Smooth muscle cell (in vitro differentiated cells): ENCODE measurements around the gene EGFL8. TPM values are rescaled to one million over a fixed set of nuclear protein-coding genes. Genes with fewer than 3 reads are reported as not detected.

Experiments
- DNase-seq: peaks from one replicate; lab custom pipeline; 2025; ENCODE audit not compliant: unreplicated experiment; lab: John Stamatoyannopoulos, UW
- H2AFZ ChIP-seq: fragments of 200-600 bp; sonication (generic); 2 replicates; pipeline ENCODE4 v1.6.0; 2016; ENCODE audit warnings: antibody characterized with exemption, low read depth, mild to moderate bottlenecking
- H3F3A ChIP-seq: fragments of 200-600 bp; sonication (generic); 2 replicates; pipeline ENCODE4 v1.6.0; 2017; ENCODE audit warnings: antibody characterized with exemption, low read depth
- H3K27ac ChIP-seq: fragments of 200-600 bp; sonication (generic); 2 replicates; pipeline ENCODE4 v1.5.1; 2016; ENCODE audit warnings: low read depth, mild to moderate bottlenecking
- H3K27me3 ChIP-seq: fragments of 200-600 bp; sonication (generic); 2 replicates; pipeline ENCODE4 v1.6.1; 2016; ENCODE audit warnings: low read depth, mild to moderate bottlenecking
- H3K36me3 ChIP-seq: fragments of 200-600 bp; sonication (generic); 2 replicates; pipeline ENCODE4 v1.5.1; 2016; ENCODE audit warnings: low read depth
- H3K4me1 ChIP-seq: fragments of 200-600 bp; sonication (generic); 2 replicates; pipeline ENCODE4 v1.5.1; 2016; ENCODE audit warnings: low read depth
- H3K4me2 ChIP-seq: fragments of 200-600 bp; sonication (generic); 2 replicates; pipeline ENCODE4 v1.6.0; 2016; ENCODE audit warnings: mild to moderate bottlenecking
- H3K4me3 ChIP-seq: fragments of 200-600 bp; sonication (generic); 2 replicates; pipeline ENCODE4 v1.5.1; 2016; ENCODE audit warnings: mild to moderate bottlenecking
- H3K79me2 ChIP-seq: fragments of 200-600 bp; sonication (generic); 2 replicates; pipeline ENCODE4 v1.6.0; 2016; ENCODE audit warnings: low read depth, mild to moderate bottlenecking
- H3K9ac ChIP-seq: fragments of 200-600 bp; sonication (generic); 2 replicates; pipeline ENCODE4 v1.6.0; 2016; ENCODE audit warnings: low read depth
- H3K9me3 ChIP-seq: fragments of 200-600 bp; sonication (generic); replicated peaks from 2 replicates; pipeline ENCODE4 v1.5.1; 2016; ENCODE audit warnings: low read depth
- H4K20me1 ChIP-seq: fragments of 200-600 bp; sonication (generic); 2 replicates; pipeline ENCODE4 v1.6.0; 2016; ENCODE audit warnings: low read depth
- WGBS: methylation state at CpG from one replicate; pipeline ENCODE4 v1.1.7; 2016; ENCODE audit warnings: low lambda C conversion rate; 5-methylcytosine and 5-hydroxymethylcytosine counted together
- polyA plus RNA-seq: library from polyadenylated mRNA; unstranded; fragments of >200 nt; fragmentation: Nextera tagmentation; extraction: Ambion mirVana; gene quantifications from 2 replicates; pipeline ENCODE4 v1.2.1, GENCODE V29; 2016
- total RNA-seq: library from RNA; depleted of rRNA; stranded (reverse); fragments of >200 nt; gene quantifications from 2 replicates; pipeline ENCODE4 v1.2.3, GENCODE V29; 2014
- TF ChIP-seq, protein P1 (sequence below): fragments of 200-600 bp; sonication (generic); IDR thresholded peaks from 2 replicates; pipeline ENCODE4 v1.5.1; 2017; ENCODE audit warnings: borderline replicate concordance, mild to moderate bottlenecking, antibody characterized with exemption; ENCODE audit not compliant: insufficient read depth, poor library complexity, severe bottlenecking

Gene EGFL8
- total and polyA plus RNA-seq, 2 experiments from 2014 or later, result 4.3 to 5.6 TPM

DNA sequence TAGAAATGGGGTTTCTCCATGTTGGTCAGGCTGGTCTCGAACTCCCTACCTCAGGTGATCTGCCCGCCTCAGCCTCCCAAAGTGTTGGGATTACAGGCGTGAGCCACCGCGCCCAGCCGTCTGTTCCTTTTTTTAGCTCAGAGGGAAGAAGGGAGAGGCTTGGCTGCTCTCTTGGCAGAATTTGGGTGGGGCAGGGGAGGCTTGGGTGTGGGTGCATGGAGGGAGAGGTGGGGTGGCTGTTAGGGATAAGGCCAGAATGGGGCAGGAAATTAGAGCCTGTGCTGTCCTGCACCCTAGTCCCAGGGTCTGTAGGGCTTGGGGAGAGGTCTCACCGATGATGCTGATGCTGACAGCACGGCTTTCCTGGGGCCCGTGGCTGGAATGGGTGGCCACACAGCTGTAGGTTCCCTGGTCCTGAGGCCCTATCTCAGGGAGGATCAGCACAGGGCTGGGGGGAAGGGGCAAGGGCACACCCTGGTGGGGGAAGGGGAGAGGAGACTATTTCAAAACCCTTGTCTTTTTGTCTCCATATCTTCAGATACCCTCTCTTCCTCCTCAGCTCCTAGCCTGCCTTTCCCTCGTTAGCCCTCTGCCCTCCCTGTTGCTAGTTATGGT lies 17.6 kb downstream of the EGFL8 start:
- TF ChIP-seq, protein P1, sequence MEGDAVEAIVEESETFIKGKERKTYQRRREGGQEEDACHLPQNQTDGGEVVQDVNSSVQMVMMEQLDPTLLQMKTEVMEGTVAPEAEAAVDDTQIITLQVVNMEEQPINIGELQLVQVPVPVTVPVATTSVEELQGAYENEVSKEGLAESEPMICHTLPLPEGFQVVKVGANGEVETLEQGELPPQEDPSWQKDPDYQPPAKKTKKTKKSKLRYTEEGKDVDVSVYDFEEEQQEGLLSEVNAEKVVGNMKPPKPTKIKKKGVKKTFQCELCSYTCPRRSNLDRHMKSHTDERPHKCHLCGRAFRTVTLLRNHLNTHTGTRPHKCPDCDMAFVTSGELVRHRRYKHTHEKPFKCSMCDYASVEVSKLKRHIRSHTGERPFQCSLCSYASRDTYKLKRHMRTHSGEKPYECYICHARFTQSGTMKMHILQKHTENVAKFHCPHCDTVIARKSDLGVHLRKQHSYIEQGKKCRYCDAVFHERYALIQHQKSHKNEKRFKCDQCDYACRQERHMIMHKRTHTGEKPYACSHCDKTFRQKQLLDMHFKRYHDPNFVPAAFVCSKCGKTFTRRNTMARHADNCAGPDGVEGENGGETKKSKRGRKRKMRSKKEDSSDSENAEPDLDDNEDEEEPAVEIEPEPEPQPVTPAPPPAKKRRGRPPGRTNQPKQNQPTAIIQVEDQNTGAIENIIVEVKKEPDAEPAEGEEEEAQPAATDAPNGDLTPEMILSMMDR, result no peak
- Histone ChIP-seq H3K9me3 (no peaks in the 10 kb centered on the region), H4K20me1 (no peaks in the 10 kb centered on the region), H3K27ac (no peak overlapping the region), H3F3A (peaks cover 11% of the 10 kb centered on the region), H3K9ac (no peak overlapping the region), H3K4me2 (no peak overlapping the region), H2AFZ (no peak overlapping the region), H3K27me3 (no peaks in the 10 kb centered on the region), H3K36me3 (no peaks in the 10 kb centered on the region), H3K79me2 (peaks cover 11% of the 10 kb centered on the region), H3K4me3 (no peak overlapping the region), H3K4me1 (peaks cover 3% of the 10 kb centered on the region)
- 96% methylated on average over 10 of the region's 10 CpGs for WGBS
- DNase-seq, result no peak

DNA sequence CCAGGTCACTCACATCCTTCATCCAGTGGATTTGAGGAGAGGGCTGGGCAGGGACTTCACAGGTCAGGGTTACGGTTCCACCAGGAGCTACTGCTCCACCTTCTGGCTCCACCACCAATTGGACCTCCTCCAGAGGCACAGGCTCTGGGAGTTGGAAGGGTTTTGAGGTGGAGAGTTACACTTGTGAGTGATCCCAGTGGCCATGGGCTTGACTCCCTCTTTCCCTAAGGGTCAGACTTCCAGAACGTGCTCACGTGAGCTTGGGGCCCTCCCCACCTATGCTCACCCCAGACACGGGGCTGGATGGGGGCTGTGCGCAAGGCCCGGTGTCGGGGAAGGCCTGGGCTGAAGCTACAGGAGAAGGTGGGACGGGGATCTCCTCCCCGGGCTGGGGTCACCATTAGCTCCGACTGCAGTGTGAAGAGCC lies 18.2 kb downstream of the EGFL8 start:
- no peak for DNase-seq
- H3K9me3 ChIP-seq, result no peaks in the 10 kb centered on the region

DNA sequence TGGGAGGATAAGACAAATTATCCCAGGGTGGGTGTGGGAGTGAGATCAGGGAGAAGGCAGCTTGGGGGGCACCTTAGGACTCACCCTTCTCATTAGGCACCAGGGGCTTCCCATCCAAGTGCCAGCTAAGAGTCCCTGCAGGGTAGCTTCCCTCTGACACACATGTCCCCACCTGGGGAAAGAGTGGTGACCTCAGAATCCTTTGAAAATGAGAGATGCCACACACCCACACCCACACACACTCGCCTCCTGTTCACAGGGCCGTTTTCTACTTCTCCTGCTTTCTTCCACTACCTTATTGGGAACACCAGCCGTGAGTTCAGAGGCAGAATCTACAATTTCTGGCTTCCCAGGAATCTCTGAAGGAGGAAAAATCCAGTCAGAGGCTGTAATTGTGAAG lies 18.6 kb downstream of the EGFL8 start:
- Histone ChIP-seq H3K4me2 (no peak overlapping the region), H3K36me3 (no peaks in the 10 kb centered on the region), H3K9ac (no peak overlapping the region), H3K27ac (no peak overlapping the region), H3F3A (peaks cover 19% of the 10 kb centered on the region), H3K4me3 (no peak overlapping the region), H4K20me1 (no peaks in the 10 kb centered on the region), H2AFZ (no peak overlapping the region), H3K4me1 (peaks cover 3% of the 10 kb centered on the region), H3K27me3 (no peaks in the 10 kb centered on the region), H3K9me3 (no peaks in the 10 kb centered on the region), H3K79me2 (peaks cover 11% of the 10 kb centered on the region)
- 89% methylated on average over 3 of the region's 3 CpGs for WGBS
- TF ChIP-seq, protein P1, result no peak
- no peak for DNase-seq

More for the DNA sequence above, 18.2 kb downstream of the EGFL8 start:
- H3K9ac ChIP-seq, result no peak overlapping the region
- peaks cover 15% of the 10 kb centered on the region for H3F3A ChIP-seq
- H3K4me3 ChIP-seq, result no peak overlapping the region
- H3K79me2 ChIP-seq, result peaks cover 11% of the 10 kb centered on the region
- no peaks in the 10 kb centered on the region for H4K20me1 ChIP-seq
- H3K36me3 ChIP-seq, result no peaks in the 10 kb centered on the region
- no peak overlapping the region for H3K4me2 ChIP-seq
- TF ChIP-seq, protein P1, result no peak
- WGBS, result 94% methylated on average over 10 of the region's 10 CpGs
- no peaks in the 10 kb centered on the region for H3K27me3 ChIP-seq
- H2AFZ ChIP-seq, result no peak overlapping the region
- H3K27ac ChIP-seq, result no peak overlapping the region
- H3K4me1 ChIP-seq, result peaks cover 3% of the 10 kb centered on the region

DNA sequence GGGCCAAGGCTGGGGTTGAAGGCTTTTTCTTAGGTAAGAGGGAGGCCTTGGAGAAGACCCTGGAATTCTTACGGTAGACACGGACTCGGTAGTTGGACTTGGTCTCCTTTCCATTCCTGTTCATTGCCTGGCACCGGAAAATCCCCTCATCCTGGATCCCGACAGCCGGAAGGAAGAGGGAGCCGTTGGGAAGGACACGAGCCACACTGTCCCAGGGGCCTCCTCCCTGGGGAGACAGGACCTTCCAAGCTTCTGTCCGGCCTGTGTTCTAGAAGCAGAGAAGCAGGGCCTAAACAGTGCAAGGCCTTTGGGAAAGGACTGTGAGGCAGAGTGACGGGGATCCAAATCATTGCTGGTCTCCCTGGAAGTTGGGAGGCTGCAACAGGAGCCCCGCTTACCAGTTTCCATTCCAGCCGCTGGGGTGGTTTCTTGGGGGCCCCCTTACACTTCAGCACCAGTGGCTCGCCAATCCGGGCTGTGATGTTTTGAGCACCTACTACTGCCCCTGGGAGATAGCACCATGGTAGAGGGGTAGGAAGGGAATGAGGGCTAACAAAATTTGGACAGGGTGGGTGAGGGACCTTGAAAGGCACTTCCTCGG lies 19.2 kb downstream of the EGFL8 start:
- Histone ChIP-seq H3K4me3 (no peak overlapping the region), H3K4me1 (peaks cover 9% of the 10 kb centered on the region), H3K4me2 (no peak overlapping the region), H3K27me3 (no peaks in the 10 kb centered on the region), H4K20me1 (no peaks in the 10 kb centered on the region), H3K36me3 (no peaks in the 10 kb centered on the region), H3K79me2 (peaks cover 15% of the 10 kb centered on the region), H2AFZ (no peak overlapping the region), H3F3A (peaks cover 19% of the 10 kb centered on the region), H3K9me3 (no peaks in the 10 kb centered on the region), H3K27ac (no peak overlapping the region), H3K9ac (no peak overlapping the region)
- WGBS, result 94% methylated on average over 15 of the region's 15 CpGs
- TF ChIP-seq, protein P1, result no peak
- DNase-seq, result no peak
